K562 (cell line): ENCODE data around the gene HACE1. TPM values are rescaled to one million over a fixed set of nuclear protein-coding genes. Genes with fewer than 3 reads are reported as not detected.

Experiments
- CBX3 ChIP-seq, 2 experiments: IDR thresholded peaks; 1 replicate in 1 of 2; 2 replicates in 1 of 2; pipeline ENCODE4 v1.6.1; 2012; ENCODE audit warnings: inconsistent platforms in 2 of 2, low read length in 2 of 2, borderline replicate concordance in 1 of 2, control low read depth in 1 of 2
- CREBBP ChIP-seq: IDR thresholded peaks from one replicate; pipeline ENCODE4 v1.6.1; 2012; ENCODE audit warnings: low read depth, mild to moderate bottlenecking, control low read depth, inconsistent platforms, low read length
- CTBP1 ChIP-seq: fragments of 450-650 bp; IDR thresholded peaks from 2 replicates; pipeline ENCODE4 v1.6.1; 2016; ENCODE audit warnings: borderline replicate concordance
- DNMT1 ChIP-seq: fragments of 450-650 bp; IDR thresholded peaks from 2 replicates; pipeline ENCODE4 v1.6.1; 2016; ENCODE audit warnings: antibody characterized with exemption, mild to moderate bottlenecking
- FUS ChIP-seq: fragments of 200-400 bp; formaldehyde crosslinking; optimal IDR thresholded peaks from 2 replicates; pipeline ENCODE3; 2017; ENCODE audit warnings: low read depth, low read length
- HLTF ChIP-seq: fragments of 450-650 bp; IDR thresholded peaks from 2 replicates; pipeline ENCODE4 v1.6.1; 2016
- KDM1A ChIP-seq, 2 experiments: fragments of 450-650 bp; IDR thresholded peaks; 2 replicates each; pipeline ENCODE4 v1.6.1; 2016; ENCODE audit warnings: mild to moderate bottlenecking in 2 of 2
- KDM2B ChIP-seq: fragments of 250-450 bp; sonication (Bioruptor Pico); IDR thresholded peaks from 2 replicates; pipeline ENCODE4 v1.8.0; 2021; ENCODE audit warnings: mild to moderate bottlenecking, moderate library complexity
- MLLT1 ChIP-seq, 2 experiments: fragments of 450-650 bp; IDR thresholded peaks; 2 replicates each; pipeline ENCODE4 v1.6.1; 2016
- MXI1 ChIP-seq: IDR thresholded peaks from 2 replicates; pipeline ENCODE4 v1.6.1; 2011; ENCODE audit warnings: low read depth, mild to moderate bottlenecking, improper control_type of control experiment, low read length
- NR1H2 ChIP-seq: sonication (generic); formaldehyde crosslinking; IDR thresholded peaks from 2 replicates; pipeline ENCODE4 v1.4.0; 2020; ENCODE audit warnings: mild to moderate bottlenecking, missing genetic modification reagents
- POLR3A ChIP-seq: IDR thresholded peaks from 2 replicates; pipeline ENCODE4 v1.6.1; 2011; ENCODE audit warnings: borderline replicate concordance, mild to moderate bottlenecking, moderate library complexity; ENCODE audit not compliant: insufficient read length, insufficient read depth; ENCODE audit errors: extremely low read depth
- PREB ChIP-seq: sonication (generic); formaldehyde crosslinking; IDR thresholded peaks from 2 replicates; pipeline ENCODE4 v1.8.1; 2023; ENCODE audit warnings: mild to moderate bottlenecking, missing genetic modification reagents
- SMARCE1 ChIP-seq: fragments of 450-650 bp; IDR thresholded peaks from 2 replicates; pipeline ENCODE4 v1.7.1; 2016; ENCODE audit warnings: mild to moderate bottlenecking
- ZC3H4 ChIP-seq: sonication (generic); formaldehyde crosslinking; IDR thresholded peaks from 2 replicates; pipeline ENCODE4 v1.9.0; 2021; ENCODE audit warnings: missing genetic modification reagents, borderline replicate concordance
- ZFPM2 ChIP-seq: fragments of 250-450 bp; sonication (Bioruptor Pico); IDR thresholded peaks from 2 replicates; pipeline ENCODE4 v1.5.1; 2022; ENCODE audit warnings: mild to moderate bottlenecking
- ZNF263 ChIP-seq: sonication (generic); formaldehyde crosslinking; IDR thresholded peaks from 2 replicates; pipeline ENCODE4 v1.8.0; 2022; ENCODE audit warnings: mild to moderate bottlenecking, missing genetic modification reagents, borderline replicate concordance
- ZNF431 ChIP-seq: sonication (generic); formaldehyde crosslinking; IDR thresholded peaks from 2 replicates; pipeline ENCODE4 v1.8.0; 2022; ENCODE audit warnings: mild to moderate bottlenecking, missing genetic modification reagents
- ZNF584 ChIP-seq: fragments of 200-800 bp; sonication (Bioruptor generic); IDR thresholded peaks from 2 replicates; pipeline ENCODE4 v1.6.1; 2016; ENCODE audit warnings: low read depth, mild to moderate bottlenecking, missing genetic modification characterization, missing compliant biosample characterization
- ZNF766 ChIP-seq: fragments of 200-800 bp; sonication (Bioruptor generic); conservative IDR thresholded peaks from 2 replicates; pipeline ENCODE4 v1.6.1; 2016; ENCODE audit warnings: missing genetic modification characterization, missing compliant biosample characterization
- polyA plus RNA-seq, 8 experiments: library from polyadenylated mRNA; depleted of rRNA in 4 of 8; stranded (reverse) in 5 of 8; unstranded in 3 of 8; fragments of >200 nt; fragmentation: Nextera tagmentation in 2 of 8; fragmentation: Illumina TruSeq in 1 of 8; extraction: Ambion mirVana in 2 of 8; extraction: Trizol in 1 of 8; gene quantifications; 2 replicates each; pipeline versions ENCODE4 v1.2.1 to v1.2.3, GENCODE V29; 2011 to 2014; ENCODE audit warnings: inconsistent platforms in 1 of 8, missing spikeins in 1 of 8
- total RNA-seq, 7 experiments: library from RNA; depleted of rRNA in 6 of 7; stranded (reverse); fragments of >200 nt in 6 of 7; fragmentation: Illumina TruSeq in 2 of 7; extraction: Trizol in 2 of 7; gene quantifications; 2 replicates each; pipeline versions ENCODE4 v1.2.1 to v1.2.3, GENCODE V29; 2011 to 2021; ENCODE audit warnings: low replicate concordance in 1 of 7
- TF ChIP-seq, protein P1 (sequence below), 2 experiments: IDR thresholded peaks; 2 replicates each; pipeline ENCODE4 v1.6.1; 2012; ENCODE audit warnings: improper control_type of control experiment in 2 of 2, low read depth in 2 of 2, low read length in 2 of 2, borderline replicate concordance in 1 of 2
- TF ChIP-seq, protein P2 (sequence below), 2 experiments: fragments of 250-450 bp in 1 of 2; fragments of 450-650 bp in 1 of 2; sonication (Bioruptor Pico) in 1 of 2; IDR thresholded peaks; 2 replicates each; pipeline versions ENCODE4 v1.6.1 to v1.8.0; 2016 to 2021; ENCODE audit warnings: mild to moderate bottlenecking in 2 of 2, moderate library complexity in 2 of 2, missing compliant biosample characterization in 1 of 2, missing genetic modification characterization in 1 of 2
- TF ChIP-seq, protein P3 (sequence below): fragments of 450-650 bp; formaldehyde crosslinking; conservative IDR thresholded peaks from 2 replicates; pipeline ENCODE4 v1.4.0; 2022; ENCODE audit warnings: mild to moderate bottlenecking, missing genetic modification characterization

Gene HACE1
- total and polyA plus RNA-seq, 9 of the 15 experiments (the other 6 are each of a cell fraction or from before 2014, with no cell fraction given): 3.6 to 19.9 (median 9.1) TPM

DNA sequence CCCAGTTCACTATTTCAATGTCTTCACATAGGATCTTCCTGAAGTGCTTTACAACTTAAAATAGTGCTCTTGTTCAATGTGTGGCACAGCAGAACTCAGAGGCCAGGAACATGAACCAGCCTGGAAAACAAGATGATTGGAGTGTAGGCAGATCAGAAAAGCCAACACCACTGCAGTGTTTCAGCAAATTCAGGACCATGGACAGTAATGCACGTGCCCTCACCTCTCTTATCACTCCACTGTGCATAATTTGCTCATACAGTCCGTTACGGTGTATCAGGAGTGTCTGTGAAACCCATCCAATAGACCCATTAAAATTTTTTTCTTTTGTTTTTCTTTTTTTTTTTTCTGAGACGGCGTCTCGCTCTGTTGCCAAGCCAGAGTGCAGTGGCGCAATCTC is 27.6 kb upstream of the HACE1 start (continued):
- TF ChIP-seq MLLT1 (IDR thresholded peaks at IDR 0.05) (no peak), DNMT1 (no peak), ZFPM2 (CRISPR knock-in tag) (no peak), FUS (no peak), POLR3A (no peak), CREBBP (no peak), ZNF584 (no peak), HLTF (no peak), ZNF431 (no peak), ZC3H4 (no peak), KDM2B (CRISPR knock-in tag) (no peak), SMARCE1 (no peak), ZNF263 (CRISPR knock-in tag) (peak; percentile 29; the same call in 1 of the 2 replicates), KDM1A (IDR thresholded peaks at IDR 0.05) (no peak), ZNF766 (CRISPR knock-in tag) (no peak), NR1H2 (CRISPR knock-in tag) (no peak), CTBP1 (no peak), CBX3 (IDR thresholded peaks at IDR 0.05; ENCODE audit: borderline replicate concordance in 1 of 2, low read length in 2 of 2) (peak in 1 of 2 experiments; percentile 77; a peak in 1 of 3 replicates), MXI1 (no peak), PREB (CRISPR knock-in tag) (no peak)
- TF ChIP-seq, protein P1, sequence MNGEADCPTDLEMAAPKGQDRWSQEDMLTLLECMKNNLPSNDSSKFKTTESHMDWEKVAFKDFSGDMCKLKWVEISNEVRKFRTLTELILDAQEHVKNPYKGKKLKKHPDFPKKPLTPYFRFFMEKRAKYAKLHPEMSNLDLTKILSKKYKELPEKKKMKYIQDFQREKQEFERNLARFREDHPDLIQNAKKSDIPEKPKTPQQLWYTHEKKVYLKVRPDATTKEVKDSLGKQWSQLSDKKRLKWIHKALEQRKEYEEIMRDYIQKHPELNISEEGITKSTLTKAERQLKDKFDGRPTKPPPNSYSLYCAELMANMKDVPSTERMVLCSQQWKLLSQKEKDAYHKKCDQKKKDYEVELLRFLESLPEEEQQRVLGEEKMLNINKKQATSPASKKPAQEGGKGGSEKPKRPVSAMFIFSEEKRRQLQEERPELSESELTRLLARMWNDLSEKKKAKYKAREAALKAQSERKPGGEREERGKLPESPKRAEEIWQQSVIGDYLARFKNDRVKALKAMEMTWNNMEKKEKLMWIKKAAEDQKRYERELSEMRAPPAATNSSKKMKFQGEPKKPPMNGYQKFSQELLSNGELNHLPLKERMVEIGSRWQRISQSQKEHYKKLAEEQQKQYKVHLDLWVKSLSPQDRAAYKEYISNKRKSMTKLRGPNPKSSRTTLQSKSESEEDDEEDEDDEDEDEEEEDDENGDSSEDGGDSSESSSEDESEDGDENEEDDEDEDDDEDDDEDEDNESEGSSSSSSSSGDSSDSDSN (IDR thresholded peaks at IDR 0.05; ENCODE audit: borderline replicate concordance in 1 of 2, low read depth in 2 of 2, low read length in 2 of 2): no peak
- TF ChIP-seq, protein P2, sequence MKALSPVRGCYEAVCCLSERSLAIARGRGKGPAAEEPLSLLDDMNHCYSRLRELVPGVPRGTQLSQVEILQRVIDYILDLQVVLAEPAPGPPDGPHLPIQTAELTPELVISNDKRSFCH (CRISPR knock-in tag; IDR thresholded peaks at IDR 0.05): no peak
- TF ChIP-seq, protein P2 (tag; IDR thresholded peaks at IDR 0.05): no peak
- TF ChIP-seq, protein P3, sequence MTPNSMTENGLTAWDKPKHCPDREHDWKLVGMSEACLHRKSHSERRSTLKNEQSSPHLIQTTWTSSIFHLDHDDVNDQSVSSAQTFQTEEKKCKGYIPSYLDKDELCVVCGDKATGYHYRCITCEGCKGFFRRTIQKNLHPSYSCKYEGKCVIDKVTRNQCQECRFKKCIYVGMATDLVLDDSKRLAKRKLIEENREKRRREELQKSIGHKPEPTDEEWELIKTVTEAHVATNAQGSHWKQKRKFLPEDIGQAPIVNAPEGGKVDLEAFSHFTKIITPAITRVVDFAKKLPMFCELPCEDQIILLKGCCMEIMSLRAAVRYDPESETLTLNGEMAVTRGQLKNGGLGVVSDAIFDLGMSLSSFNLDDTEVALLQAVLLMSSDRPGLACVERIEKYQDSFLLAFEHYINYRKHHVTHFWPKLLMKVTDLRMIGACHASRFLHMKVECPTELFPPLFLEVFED (CRISPR knock-in tag): no peak
